Trophoblast cell (in vitro differentiated cells and primary cell): ENCODE data around the gene KRTAP10-12. TPM values are rescaled to one million over a fixed set of nuclear protein-coding genes. Genes with fewer than 3 reads are reported as not detected.
"Not testable (repeated sequence)": the region's sequence is repeated elsewhere in the genome, so short reads cannot be mapped to it uniquely, and the experiment has no call there.

ENCODE experiments used
- DNase-seq, 2 donors: peaks; one replicate each; pipeline ENCODE4 v3.0.0-alpha.2; 2016
- H2AFZ ChIP-seq: 2 replicates; pipeline ENCODE4 v1.6.1; 2013; ENCODE audit warnings: low read length, moderate library complexity, mild to moderate bottlenecking; ENCODE audit not compliant: insufficient read depth, poor library complexity
- H2AK5ac ChIP-seq: 2 replicates; pipeline ENCODE4 v1.6.1; 2013; ENCODE audit warnings: mild to moderate bottlenecking, low read length
- H2BK120ac ChIP-seq: 2 replicates; pipeline ENCODE4 v1.6.1; 2013; ENCODE audit warnings: low read length, mild to moderate bottlenecking, moderate library complexity; ENCODE audit not compliant: insufficient read depth, poor library complexity
- H2BK12ac ChIP-seq: 2 replicates; pipeline ENCODE4 v1.6.1; 2013; ENCODE audit warnings: mild to moderate bottlenecking, low read length, moderate library complexity
- H2BK5ac ChIP-seq: 2 replicates; pipeline ENCODE4 v1.6.1; 2013; ENCODE audit warnings: low read length, low read depth, moderate library complexity, mild to moderate bottlenecking; ENCODE audit not compliant: poor library complexity
- H3K14ac ChIP-seq: 2 replicates; pipeline ENCODE4 v1.6.1; 2013; ENCODE audit warnings: mild to moderate bottlenecking, low read length
- H3K18ac ChIP-seq: 2 replicates; pipeline ENCODE4 v1.6.1; 2013; ENCODE audit warnings: mild to moderate bottlenecking, low read length
- H3K23ac ChIP-seq: 2 replicates; pipeline ENCODE4 v1.6.1; 2013; ENCODE audit warnings: low read length
- H3K27ac ChIP-seq: 2 replicates; pipeline ENCODE4 v1.5.1; 2013; ENCODE audit warnings: low read depth, mild to moderate bottlenecking, inconsistent platforms, low read length, moderate library complexity
- H3K27me3 ChIP-seq: 2 replicates; pipeline ENCODE4 v1.6.1; 2013; ENCODE audit warnings: inconsistent platforms, mild to moderate bottlenecking, low read length, moderate library complexity; ENCODE audit not compliant: insufficient read depth
- H3K36me3 ChIP-seq, 2 experiments: 1 replicate in 1 of 2; 2 replicates in 1 of 2; pipeline ENCODE4 v1.6.1; 2013; ENCODE audit warnings: low read length in 2 of 2, mild to moderate bottlenecking in 2 of 2, moderate library complexity in 1 of 2; ENCODE audit not compliant: insufficient read depth in 2 of 2, control insufficient read depth in 1 of 2
- H3K4ac ChIP-seq: 2 replicates; pipeline ENCODE4 v1.6.1; 2013; ENCODE audit warnings: low read depth, mild to moderate bottlenecking, low read length, moderate library complexity
- H3K4me1 ChIP-seq, 2 experiments: 1 replicate in 1 of 2; 2 replicates in 1 of 2; pipeline ENCODE4 v1.6.1; 2013; ENCODE audit warnings: low read length in 2 of 2, mild to moderate bottlenecking in 2 of 2, moderate library complexity in 1 of 2; ENCODE audit not compliant: insufficient read depth in 2 of 2, control insufficient read depth in 1 of 2
- H3K4me2 ChIP-seq: 2 replicates; pipeline ENCODE4 v1.6.1; 2013; ENCODE audit warnings: inconsistent platforms, mild to moderate bottlenecking, low read length, moderate library complexity
- H3K4me3 ChIP-seq: 2 replicates; pipeline ENCODE4 v1.5.1; 2013; ENCODE audit warnings: mild to moderate bottlenecking, low read depth, low read length, inconsistent platforms
- H3K79me1 ChIP-seq: one replicate; pipeline ENCODE4 v1.6.1; 2013; ENCODE audit warnings: low read length
- H3K79me2 ChIP-seq: 2 replicates; pipeline ENCODE4 v1.6.1; 2013; ENCODE audit warnings: low read length, mild to moderate bottlenecking; ENCODE audit not compliant: control insufficient read depth, insufficient read depth, poor library complexity
- H3K9ac ChIP-seq: 2 replicates; pipeline ENCODE4 v1.6.1; 2013; ENCODE audit warnings: mild to moderate bottlenecking, low read length
- H3K9me3 ChIP-seq: 2 replicates; pipeline ENCODE4 v1.6.1; 2013; ENCODE audit warnings: low read depth, mild to moderate bottlenecking, control low read depth, inconsistent platforms, low read length; ENCODE audit not compliant: insufficient read depth
- H4K12ac ChIP-seq: 2 replicates; pipeline ENCODE4 v1.6.1; 2013; ENCODE audit warnings: low read depth, mild to moderate bottlenecking, low read length, moderate library complexity
- H4K8ac ChIP-seq: 2 replicates; pipeline ENCODE4 v1.6.1; 2013; ENCODE audit warnings: low read depth, mild to moderate bottlenecking, low read length, moderate library complexity
- H4K91ac ChIP-seq: one replicate; pipeline ENCODE4 v1.6.1; 2013; ENCODE audit warnings: low read depth, mild to moderate bottlenecking, low read length, moderate library complexity
- WGBS: extraction: QIAGEN DNeasy Blood & Tissue Kit; methylation state at CpG from one replicate; pipeline ENCODE4 v1.1.7; 2013; ENCODE audit warnings: missing lambda C conversion rate; ENCODE audit not compliant: insufficient read length, insufficient coverage; ENCODE audit errors: extremely low coverage; 5-methylcytosine and 5-hydroxymethylcytosine counted together
- polyA plus RNA-seq: library from polyadenylated mRNA; stranded (reverse); fragments of 200-250 nt; gene quantifications from 2 replicates; pipeline ENCODE4 v1.2.3, GENCODE V29; 2013

KRTAP10-12 gene
- not detected in 2 replicates for polyA plus RNA-seq

- H3K79me2 ChIP-seq, H2BK5ac ChIP-seq, H3K9me3 ChIP-seq, H3K79me1 ChIP-seq, H3K9ac ChIP-seq, H4K8ac ChIP-seq, H2BK12ac ChIP-seq, H3K23ac ChIP-seq, H3K36me3 ChIP-seq, H3K4me2 ChIP-seq, H2BK120ac ChIP-seq, H2AFZ ChIP-seq, H4K12ac ChIP-seq, H3K4ac ChIP-seq, H3K4me3 ChIP-seq, H3K27me3 ChIP-seq, H3K27ac ChIP-seq, H3K18ac ChIP-seq, H4K91ac ChIP-seq, H3K14ac ChIP-seq, DNase-seq, H2AK5ac ChIP-seq: not testable (repeated sequence)
- peaks cover 14 to 15% of the 10 kb centered on the region in 2 experiments for H3K4me1 ChIP-seq
- WGBS = no CpG with 5 or more reads among the region's 21 CpGs
Observed at GRCh38 chr21:44697172-44697810, at the start of gene KRTAP10-12. Gene KRTAP10-12 (plus strand): TSS chr21:44697172. CDS start chr21:44697202, 30 bp downstream.

DNA sequence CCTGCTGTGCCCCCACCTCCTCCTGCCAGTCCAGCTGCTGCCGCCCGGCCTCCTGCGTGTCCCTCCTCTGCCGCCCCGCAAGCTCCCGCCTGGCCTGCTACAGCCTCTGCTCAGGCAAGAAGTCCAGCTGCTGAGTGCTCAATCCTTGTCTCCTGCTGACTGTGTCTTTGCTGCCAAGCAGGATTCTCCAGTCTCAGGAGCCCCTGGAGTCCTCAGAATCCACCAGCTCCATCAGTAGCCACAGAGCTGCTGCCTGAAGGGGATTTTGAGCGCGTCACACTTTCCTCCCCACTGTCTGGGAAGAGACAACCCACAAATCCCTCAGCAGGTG is 49.8 kb upstream of the KRTAP10-12 start:
- Histone ChIP-seq H3K27ac (no peak overlapping the region), H3K23ac (no peak overlapping the region), H2AK5ac (no peak overlapping the region), H2AFZ (no peak overlapping the region), H2BK5ac (no peak overlapping the region), H3K4ac (no peak overlapping the region), H3K14ac (no peak overlapping the region), H4K12ac (no peak overlapping the region), H3K4me2 (no peak overlapping the region), H3K79me1 (no peaks in the 10 kb centered on the region), H2BK12ac (no peak overlapping the region), H3K18ac (no peak overlapping the region), H3K9ac (no peak overlapping the region), H3K27me3 (no peaks in the 10 kb centered on the region), H3K36me3 (no peaks in the 10 kb centered on the region), H3K4me1 (no peaks in the 10 kb centered on the region), H2BK120ac (no peak overlapping the region), H4K8ac (no peak overlapping the region), H3K9me3 (peaks cover 5% of the 10 kb centered on the region), H3K79me2 (no peaks in the 10 kb centered on the region), H3K4me3 (no peak overlapping the region), H4K91ac (no peak overlapping the region)
- no peak for DNase-seq
- WGBS = no CpG with 5 or more reads among the region's 8 CpGs

GRCh38 chr21:44648557-44649311 is 48.2 kb upstream of the KRTAP10-12 start:
- no peak overlapping the region for H3K27ac ChIP-seq

DNA sequence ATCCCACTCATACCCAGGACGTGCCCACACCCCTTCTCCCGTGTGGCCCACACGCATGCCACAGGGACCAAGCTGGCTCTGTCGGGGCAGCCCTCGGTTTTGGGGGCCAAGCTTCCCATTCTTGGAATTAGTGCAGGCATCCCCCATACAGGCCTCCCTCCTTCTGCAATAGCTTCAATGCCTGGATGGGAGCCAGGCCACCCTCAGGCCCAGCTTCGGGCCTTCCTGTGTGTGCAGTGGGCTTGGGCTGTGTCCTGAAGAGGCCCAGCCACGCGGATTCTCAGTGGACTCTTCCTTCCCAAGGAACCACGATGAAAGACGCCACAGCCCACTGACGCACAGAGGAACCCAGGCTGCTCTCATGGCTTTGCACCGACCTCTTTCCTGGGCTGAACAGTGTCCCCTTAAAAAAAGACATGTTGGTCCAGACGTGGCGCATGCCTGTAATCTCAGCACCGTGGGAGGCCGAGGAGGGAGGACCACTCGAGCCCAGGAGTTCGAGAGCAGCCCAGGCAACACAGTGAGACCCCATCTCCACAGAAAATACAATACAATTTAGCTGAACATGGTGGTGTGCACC is 47.4 kb upstream of the KRTAP10-12 start:
- no CpG with 5 or more reads among the region's 18 CpGs for WGBS
- Histone ChIP-seq H3K27me3 (no peaks in the 10 kb centered on the region), H3K27ac (no peak overlapping the region), H3K23ac (no peak overlapping the region), H3K4ac (no peak overlapping the region), H3K36me3 (no peaks in the 10 kb centered on the region), H4K91ac (no peak overlapping the region), H3K18ac (no peak overlapping the region), H3K14ac (no peak overlapping the region), H3K4me3 (no peak overlapping the region), H3K4me2 (no peak overlapping the region), H2AFZ (no peak overlapping the region), H4K12ac (no peak overlapping the region), H3K4me1 (no peaks in the 10 kb centered on the region), H3K9me3 (peaks cover 7% of the 10 kb centered on the region), H2BK12ac (no peak overlapping the region), H4K8ac (no peak overlapping the region), H3K79me1 (no peaks in the 10 kb centered on the region), H2BK120ac (no peak overlapping the region), H3K9ac (no peak overlapping the region), H3K79me2 (no peaks in the 10 kb centered on the region), H2BK5ac (no peak overlapping the region), H2AK5ac (no peak overlapping the region)
- DNase-seq = no peak

More at GRCh38 chr21:44648557-44649311, 48.2 kb upstream of the KRTAP10-12 start:
- no peak overlapping the region for H2BK120ac ChIP-seq
- no peak overlapping the region for H3K14ac ChIP-seq
- H3K9me3 ChIP-seq = peaks cover 7% of the 10 kb centered on the region
- no peaks in the 10 kb centered on the region for H3K36me3 ChIP-seq
- no peak overlapping the region for H3K9ac ChIP-seq
- no peak overlapping the region for H3K4me3 ChIP-seq
- H4K8ac ChIP-seq = no peak overlapping the region
- no peak overlapping the region for H4K12ac ChIP-seq
- H2AK5ac ChIP-seq = no peak overlapping the region
- H3K18ac ChIP-seq = no peak overlapping the region
- no CpG with 5 or more reads among the region's 33 CpGs for WGBS
- no peak overlapping the region for H3K23ac ChIP-seq
- no peaks in the 10 kb centered on the region for H3K79me1 ChIP-seq
- H3K4me2 ChIP-seq = no peak overlapping the region
- no peaks in the 10 kb centered on the region for H3K79me2 ChIP-seq
- DNase-seq = no peak
- no peak overlapping the region for H2AFZ ChIP-seq
- no peak overlapping the region for H2BK12ac ChIP-seq
- H3K4me1 ChIP-seq = no peaks in the 10 kb centered on the region
- H2BK5ac ChIP-seq = no peak overlapping the region
- no peak overlapping the region for H4K91ac ChIP-seq
- H3K27me3 ChIP-seq = no peaks in the 10 kb centered on the region
- H3K4ac ChIP-seq = no peak overlapping the region
